Endothelial cell of umbilical vein (primary cell): ENCODE measurements around the gene PIGV. TPM values are rescaled to one million over a fixed set of nuclear protein-coding genes. Genes with fewer than 3 reads are reported as not detected.

Experiments used
- BruUV-seq: library from RNA; stranded (reverse); fragments of 400-500 nt; replicated peaks from 2 replicates; lab custom pipeline; 2021; lab: Mats Ljungman, UMichigan
- CTCF ChIA-PET: fragments of 300-600, 350-600 bp; sonication (Branson Sonifier 250); formaldehyde crosslinking; loops from one replicate; lab custom pipeline; 2021; ENCODE audit warnings: antibody characterized with exemption, inconsistent platforms; lab: Charles Lee
- POLR2A ChIA-PET: fragments of 300-600, 350-600 bp; sonication (Branson Sonifier 250); formaldehyde crosslinking; loops from one replicate; lab custom pipeline; 2021; ENCODE audit warnings: antibody characterized with exemption, inconsistent platforms; lab: Charles Lee
- DNase-seq: peaks from one replicate; pipeline ENCODE4 v3.0.0-alpha.2; 2011; ENCODE audit warnings: low read depth, low spot score
- FAIRE-seq: peaks from 2 replicates; lab custom pipeline; 2011; peaks lifted over from hg19 to GRCh38; lab: Jason Lieb, UNC
- H2AFZ ChIP-seq: 2 replicates; pipeline ENCODE4 v1.6.0; 2012; ENCODE audit warnings: low read depth, low read length, control low read depth, inconsistent platforms
- H3K27ac ChIP-seq: 2 replicates; pipeline ENCODE4 v1.5.1; 2011; ENCODE audit warnings: low read depth, mild to moderate bottlenecking, control low read depth, low read length, moderate library complexity; ENCODE audit not compliant: insufficient read depth
- H3K27me3 ChIP-seq, 2 experiments: 2 replicates each; pipeline versions ENCODE4 v1.6.0 to v1.6.1; 2011; ENCODE audit warnings: low read length in 2 of 2, mixed read lengths in 1 of 2; ENCODE audit not compliant: control insufficient read depth in 2 of 2, insufficient read depth in 2 of 2
- H3K36me3 ChIP-seq, 2 experiments: 2 replicates in 1 of 2; 3 replicates in 1 of 2; pipeline ENCODE4 v1.5.1; 2011; ENCODE audit warnings: low read length in 2 of 2, mild to moderate bottlenecking in 1 of 2, moderate library complexity in 1 of 2; ENCODE audit not compliant: control insufficient read depth in 2 of 2, insufficient read depth in 2 of 2; ENCODE audit errors: extremely low read depth in 1 of 2
- H3K4me1 ChIP-seq: 3 replicates; pipeline ENCODE4 v1.5.1; 2011; ENCODE audit warnings: mild to moderate bottlenecking, low read length; ENCODE audit not compliant: control insufficient read depth, insufficient read depth; ENCODE audit errors: extremely low read depth
- H3K4me2 ChIP-seq: 2 replicates; pipeline ENCODE4 v1.6.1; 2011; ENCODE audit warnings: low read length, control low read depth, mixed read lengths; ENCODE audit not compliant: insufficient read depth
- H3K4me3 ChIP-seq, 3 experiments: fragments of 200-600 bp in 1 of 3; sonication (generic), shearing (Covaris generic) in 1 of 3; replicated peaks in 1 of 3; 2 replicates each; pipeline ENCODE4 v1.5.1; 2011 to 2016; ENCODE audit warnings: control low read depth in 3 of 3, low read length in 3 of 3, mild to moderate bottlenecking in 2 of 3, inconsistent platforms in 1 of 3, low read depth in 1 of 3, moderate library complexity in 1 of 3; ENCODE audit not compliant: insufficient read depth in 1 of 3
- H3K79me2 ChIP-seq: 2 replicates; pipeline ENCODE4 v1.6.0; 2012; ENCODE audit warnings: low read length, inconsistent platforms; ENCODE audit not compliant: control insufficient read depth, insufficient read depth
- H3K9ac ChIP-seq: replicated peaks from 2 replicates; pipeline ENCODE3; 2011; ENCODE audit warnings: low read length, control low read depth; ENCODE audit not compliant: insufficient read depth; ENCODE audit errors: extremely low read depth
- H3K9me1 ChIP-seq: replicated peaks from 3 replicates; pipeline ENCODE4 v1.6.0; 2011; ENCODE audit warnings: mild to moderate bottlenecking, low read length; ENCODE audit not compliant: control insufficient read depth, insufficient read depth; ENCODE audit errors: extremely low read depth
- H3K9me3 ChIP-seq: replicated peaks from 2 replicates; pipeline ENCODE4 v1.5.1; 2012; ENCODE audit warnings: low read length, inconsistent platforms; ENCODE audit not compliant: control insufficient read depth, insufficient read depth
- H4K20me1 ChIP-seq: replicated peaks from 2 replicates; pipeline ENCODE3; 2011; ENCODE audit warnings: mild to moderate bottlenecking, low read length; ENCODE audit not compliant: control insufficient read depth, insufficient read depth; ENCODE audit errors: extremely low read depth
- CTCF ChIP-seq, 2 donors: IDR thresholded peaks; 1 replicate in 1 of 2; 2 replicates in 1 of 2; pipeline ENCODE4 v1.5.1; 2011; ENCODE audit warnings: low read length in 2 of 2, mild to moderate bottlenecking in 2 of 2, moderate library complexity in 2 of 2, control low read depth in 1 of 2, inconsistent platforms in 1 of 2, low read depth in 1 of 2; ENCODE audit not compliant: insufficient read depth in 1 of 2; ENCODE audit errors: extremely low read depth in 1 of 2
- EZH2 ChIP-seq: IDR thresholded peaks from 2 replicates; pipeline ENCODE4 v1.6.1; 2012; ENCODE audit warnings: borderline replicate concordance, low read depth, mild to moderate bottlenecking, moderate library complexity, low read length, inconsistent platforms; ENCODE audit not compliant: severe bottlenecking
- FOS ChIP-seq: IDR thresholded peaks from 2 replicates; pipeline ENCODE4 v1.6.1; 2011; ENCODE audit warnings: mild to moderate bottlenecking, low read length, moderate library complexity, borderline replicate concordance; ENCODE audit not compliant: insufficient read depth
- GATA2 ChIP-seq: IDR thresholded peaks from 2 replicates; pipeline ENCODE4 v1.7.0; 2011; ENCODE audit warnings: low read depth, mild to moderate bottlenecking, moderate library complexity, mixed read lengths, low read length; ENCODE audit not compliant: insufficient read length, insufficient read depth
- JUN ChIP-seq: IDR thresholded peaks from 2 replicates; pipeline ENCODE4 v1.6.1; 2011; ENCODE audit warnings: borderline replicate concordance, low read depth; ENCODE audit not compliant: insufficient read length, insufficient read depth
- MYC ChIP-seq: IDR thresholded peaks from one replicate; pipeline ENCODE4 v1.6.1; 2011; ENCODE audit warnings: mild to moderate bottlenecking, low read depth, low read length
- POLR2A ChIP-seq: IDR thresholded peaks from 2 replicates; pipeline ENCODE4 v1.6.1; 2012; ENCODE audit warnings: low read depth, mild to moderate bottlenecking, control low read depth, low read length
- POLR2AphosphoS5 ChIP-seq: IDR thresholded peaks from 2 replicates; pipeline ENCODE4 v1.6.1; 2012; ENCODE audit warnings: low read depth, mild to moderate bottlenecking, control low read depth, low read length, moderate library complexity; ENCODE audit not compliant: insufficient read depth
- dilution Hi-C: fragments of 300-500 bp; cut with MboI; formaldehyde crosslinking; loops from one replicate; pipeline ENCODE4 v1.15.0; 2019; ENCODE audit warnings: low sequenced_read_pairs; ENCODE audit not compliant: extremely low pct_ligation_motif_present
- intact Hi-C: fragments of 100-400 bp; cut with micrococcal nuclease; formaldehyde crosslinking; loops from one replicate; pipeline ENCODE4 v1.10.0; 2022
- polyA plus RNA-seq, 4 experiments: library from polyadenylated mRNA; depleted of rRNA in 3 of 4; stranded (reverse) in 3 of 4; unstranded in 1 of 4; fragments of >200 nt; gene quantifications; 2 replicates each; pipeline versions ENCODE4 v1.2.1 to v1.2.3, GENCODE V29; 2011 to 2012; ENCODE audit warnings: missing spikeins in 1 of 4
- total RNA-seq: library from RNA; stranded (reverse); gene quantifications from 2 replicates; pipeline ENCODE4 v1.2.3, GENCODE V29; 2021
- TF ChIP-seq, protein P1 (sequence below): IDR thresholded peaks from 2 replicates; pipeline ENCODE4 v1.6.1; 2011; ENCODE audit not compliant: insufficient read depth, insufficient read length

The PIGV gene
- total and polyA plus RNA-seq, 2 donors (not counting 3 experiments of a cell fraction or from before 2014, with no cell fraction given): 7.5 to 11.9 TPM

- POLR2A ChIA-PET: no interaction called here
- intact Hi-C loops (no loop called here), dilution Hi-C loops (no loop called here)
- Histone ChIP-seq H3K9me1 (no peaks in the 10 kb centered on the region), H3K79me2 (peaks cover 79% of the 10 kb centered on the region), H3K27me3 (no peaks in the 10 kb centered on the region), H3K4me1 (peaks cover 39% of the 10 kb centered on the region), H3K27ac (no peak overlapping the region), H4K20me1 (no peaks in the 10 kb centered on the region), H3K4me2 (no peak overlapping the region), H2AFZ (no peak overlapping the region), H3K9ac (no peak overlapping the region), H3K4me3 (no peak overlapping the region), H3K9me3 (no peaks in the 10 kb centered on the region), H3K36me3 (peaks cover 2 to 3% of the 10 kb centered on the region in 2 experiments)
- DNase-seq: no peak
- no TSS peak for BruUV-seq
- no peak for FAIRE-seq
- CTCF ChIA-PET: interaction anchor here (0.9 to 1.2 kb wide), 2 partner anchors 10 to 39 kb away, joined by 3 read pairs; no protein-coding TSS in a partner anchor
- TF ChIP-seq MYC (no peak), POLR2A (no peak), JUN (no peak), EZH2 (no peak), POLR2AphosphoS5 (no peak), FOS (no peak), CTCF (IDR thresholded peaks at IDR 0.05; ENCODE audit: extremely low read depth in 1 of 2, insufficient read depth in 1 of 2, low read depth in 1 of 2, low read length in 2 of 2) (no peak), GATA2 (no peak)
- TF ChIP-seq, protein P1, sequence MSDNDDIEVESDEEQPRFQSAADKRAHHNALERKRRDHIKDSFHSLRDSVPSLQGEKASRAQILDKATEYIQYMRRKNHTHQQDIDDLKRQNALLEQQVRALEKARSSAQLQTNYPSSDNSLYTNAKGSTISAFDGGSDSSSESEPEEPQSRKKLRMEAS: no peak
These were observed 38.3 kb upstream of the PIGV start for GRCh38 chr1:26749458-26749857.
